Measurements from ENCODE around the gene TNNC1.

The TNNC1 gene

DNA sequence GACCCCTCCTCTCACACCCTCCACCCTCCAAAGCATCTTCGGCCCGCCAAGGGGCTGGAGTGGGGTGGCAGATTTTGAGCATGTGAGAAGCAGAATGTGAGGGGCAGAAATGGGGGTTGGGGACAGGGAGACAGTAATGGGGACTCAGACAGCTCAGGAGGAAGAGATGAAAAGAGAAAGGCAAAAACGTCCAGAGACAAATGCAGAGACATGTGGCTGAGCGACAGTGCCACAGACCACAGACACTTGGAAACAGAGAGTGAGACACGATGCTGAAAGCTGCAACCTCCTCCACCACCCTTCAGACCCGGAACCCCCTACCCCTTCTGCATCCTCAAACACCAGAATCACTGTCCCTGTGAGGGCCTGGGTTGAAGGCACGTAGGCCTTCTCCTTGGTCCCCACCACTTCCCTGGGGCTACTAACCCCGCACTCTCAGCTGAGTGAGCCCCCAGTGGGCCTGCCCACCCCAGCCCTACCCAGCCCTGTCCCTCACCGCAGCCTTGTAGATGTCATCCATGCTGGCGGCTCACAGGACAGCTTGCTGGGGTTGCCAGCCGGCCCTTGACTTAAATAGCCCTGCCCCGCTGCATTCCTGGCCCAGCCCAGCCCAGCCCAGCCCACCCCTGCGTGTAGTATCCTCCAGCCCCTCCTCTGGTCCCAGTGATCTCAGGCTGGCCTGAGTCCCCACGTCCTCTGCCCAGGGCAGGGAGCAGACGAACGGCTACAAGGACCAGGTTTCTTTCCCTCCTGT is at the start of gene TNNC1:
Gene TNNC1, minus strand, starts transcription at position 546 of the 754 bp plus-strand sequence. Its CDS starts 26 bp downstream, at position 520.
- no peak for DNase-seq (ENCODE audit: low spot score)

- DNase-seq (ENCODE audit: low spot score) = no peak
Observed at GRCh38 chr3:52502808-52503350, 49.0 kb upstream of the TNNC1 start.

DNA sequence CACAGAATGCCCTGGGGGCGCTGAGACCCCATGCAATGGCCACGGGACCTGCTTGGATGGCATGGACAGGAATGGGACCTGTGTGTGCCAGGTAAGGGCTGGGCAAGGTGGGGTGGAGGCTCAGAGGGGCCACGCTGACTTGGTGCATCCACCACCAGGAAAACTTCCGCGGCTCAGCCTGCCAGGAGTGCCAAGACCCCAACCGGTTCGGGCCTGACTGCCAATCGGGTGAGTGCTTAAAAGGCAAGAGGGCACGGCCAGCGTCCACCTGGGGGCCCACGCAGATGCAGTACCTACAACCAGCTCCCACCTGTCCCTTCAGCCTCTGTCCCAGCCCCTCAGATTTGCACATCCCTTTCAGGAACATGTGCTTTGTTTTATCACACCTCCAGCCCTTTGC is 48.2 kb upstream of the TNNC1 start:
- DNase-seq (ENCODE audit: low spot score) = no peak

DNA sequence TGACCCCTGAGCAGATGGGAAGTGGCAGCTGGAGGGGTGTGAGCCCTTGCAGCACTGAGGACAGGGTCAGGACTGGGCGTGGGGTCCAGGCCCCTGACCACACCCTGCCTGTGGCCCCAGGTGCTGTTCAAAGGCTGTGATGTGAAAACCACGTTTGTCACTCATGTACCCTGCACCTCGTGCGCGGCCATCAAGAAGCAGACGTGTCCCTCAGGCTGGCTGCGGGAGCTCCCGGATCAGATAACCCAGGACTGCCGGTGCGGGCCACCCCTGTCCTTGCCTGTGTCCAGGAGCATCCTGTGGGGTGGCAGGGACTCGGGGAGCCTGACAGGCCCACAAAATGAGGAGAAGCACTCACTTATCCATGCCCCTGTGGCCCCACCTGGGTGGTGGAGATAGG is 47.2 kb upstream of the TNNC1 start:
- no peak for DNase-seq (ENCODE audit: low spot score)

- DNase-seq (ENCODE audit: low spot score) = no peak
Observed at GRCh38 chr3:52498137-52499054, 44.6 kb upstream of the TNNC1 start.

DNA sequence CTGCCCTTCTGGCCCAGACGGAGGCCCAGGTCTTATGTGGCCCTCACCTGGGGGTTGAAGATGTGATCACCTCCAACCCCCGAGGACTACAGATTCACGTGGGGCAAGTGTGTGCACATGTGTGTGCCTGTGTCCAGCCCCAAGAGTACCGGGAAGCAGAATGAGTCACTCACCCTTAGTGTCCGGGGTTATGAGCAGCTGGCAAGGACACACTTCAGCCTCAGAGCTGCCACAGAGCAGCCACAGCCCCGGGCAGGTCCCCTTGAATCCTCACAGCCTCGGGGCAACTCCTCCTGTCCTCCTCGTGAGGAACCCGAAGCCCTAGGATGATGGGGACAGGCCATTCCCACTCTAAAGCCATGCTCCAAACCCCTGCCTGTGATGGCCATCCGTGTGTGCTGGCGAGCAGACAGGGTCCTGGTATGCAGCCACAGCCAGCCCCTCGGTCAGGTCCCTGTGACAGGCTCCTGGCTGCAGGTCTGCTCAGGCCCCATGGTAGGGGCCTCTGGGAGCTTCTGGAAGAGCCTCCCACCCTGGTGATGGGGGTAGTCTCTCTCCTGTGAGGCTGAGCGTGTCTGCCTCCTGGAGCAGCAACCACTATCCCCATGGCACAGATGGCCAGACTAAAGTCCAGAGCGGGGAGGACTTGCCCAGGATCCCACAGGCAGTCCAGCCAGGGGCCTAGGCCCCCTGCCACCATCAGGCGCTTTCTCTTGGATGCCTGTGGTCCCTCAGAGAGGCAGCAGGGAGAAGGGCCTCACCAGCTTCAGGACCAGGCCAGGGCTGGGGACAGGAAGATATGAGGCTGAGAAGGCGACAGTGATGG is 42.1 kb upstream of the TNNC1 start:
- no peak for DNase-seq (ENCODE audit: low spot score)

GRCh38 chr3:52494886-52495495 is 41.1 kb upstream of the TNNC1 start, which contains the start of gene STAB1:
Gene STAB1, plus strand, starts transcription at chr3:52495338. Its CDS starts 76 bp downstream, at chr3:52495414.
- no peak for DNase-seq (ENCODE audit: low spot score)

- no peak for DNase-seq (ENCODE audit: low spot score)
Observed at GRCh38 chr3:52494445-52494844, 40.6 kb upstream of the TNNC1 start.

DNA sequence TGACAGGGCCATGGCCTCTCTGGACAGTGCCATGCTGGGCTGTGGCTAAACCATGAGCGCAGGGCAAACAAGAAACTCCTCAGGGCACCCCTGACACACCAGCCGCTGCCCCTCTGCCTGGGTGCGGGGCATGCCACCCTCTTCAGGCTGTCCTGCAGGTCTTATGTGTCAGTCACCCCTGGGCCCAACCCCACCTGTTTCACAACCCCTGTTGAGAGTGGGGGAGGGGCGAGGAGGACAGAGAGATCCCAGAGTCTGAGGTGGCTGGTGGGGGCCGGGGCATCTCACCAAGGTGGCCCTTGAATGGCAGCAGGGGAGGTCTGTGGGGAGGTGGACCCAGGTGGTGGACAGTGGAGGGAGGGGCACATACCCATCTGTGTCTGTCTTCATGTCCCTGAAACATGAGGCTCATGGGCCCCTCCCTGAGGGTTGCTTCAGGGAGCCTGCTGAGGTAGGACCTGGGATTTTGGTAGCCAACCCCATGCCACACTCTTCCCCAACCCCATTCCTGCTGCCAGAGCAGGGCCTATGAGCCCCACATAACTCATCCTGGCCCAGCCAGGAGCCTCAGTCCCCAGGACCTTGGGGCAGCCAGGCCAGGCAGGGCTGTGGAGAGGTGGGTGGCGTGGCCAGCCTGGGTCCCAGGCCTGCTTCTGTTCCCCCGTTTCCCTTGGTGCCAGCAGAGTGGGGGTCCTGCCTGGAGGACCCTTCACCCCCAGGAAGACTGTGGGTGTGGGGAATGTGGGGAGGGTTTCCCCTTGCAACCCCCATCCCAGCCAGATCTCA is 39.6 kb upstream of the TNNC1 start:
- DNase-seq (ENCODE audit: low spot score) = no peak

DNA sequence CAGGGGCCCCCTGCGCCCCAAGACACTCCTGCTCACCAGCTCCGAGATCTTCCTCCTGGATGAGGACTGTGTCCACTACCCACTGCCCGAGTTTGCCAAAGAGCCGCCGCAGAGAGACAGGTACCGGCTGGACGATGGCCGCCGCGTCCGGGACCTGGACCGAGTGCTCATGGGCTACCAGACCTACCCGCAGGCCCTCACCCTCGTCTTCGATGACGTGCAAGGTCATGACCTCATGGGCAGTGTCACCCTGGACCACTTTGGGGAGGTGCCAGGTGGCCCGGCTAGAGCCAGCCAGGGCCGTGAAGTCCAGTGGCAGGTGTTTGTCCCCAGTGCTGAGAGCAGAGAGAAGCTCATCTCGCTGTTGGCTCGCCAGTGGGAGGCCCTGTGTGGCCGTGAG is 38.2 kb upstream of the TNNC1 start:
- DNase-seq (ENCODE audit: low spot score) = no peak

DNA sequence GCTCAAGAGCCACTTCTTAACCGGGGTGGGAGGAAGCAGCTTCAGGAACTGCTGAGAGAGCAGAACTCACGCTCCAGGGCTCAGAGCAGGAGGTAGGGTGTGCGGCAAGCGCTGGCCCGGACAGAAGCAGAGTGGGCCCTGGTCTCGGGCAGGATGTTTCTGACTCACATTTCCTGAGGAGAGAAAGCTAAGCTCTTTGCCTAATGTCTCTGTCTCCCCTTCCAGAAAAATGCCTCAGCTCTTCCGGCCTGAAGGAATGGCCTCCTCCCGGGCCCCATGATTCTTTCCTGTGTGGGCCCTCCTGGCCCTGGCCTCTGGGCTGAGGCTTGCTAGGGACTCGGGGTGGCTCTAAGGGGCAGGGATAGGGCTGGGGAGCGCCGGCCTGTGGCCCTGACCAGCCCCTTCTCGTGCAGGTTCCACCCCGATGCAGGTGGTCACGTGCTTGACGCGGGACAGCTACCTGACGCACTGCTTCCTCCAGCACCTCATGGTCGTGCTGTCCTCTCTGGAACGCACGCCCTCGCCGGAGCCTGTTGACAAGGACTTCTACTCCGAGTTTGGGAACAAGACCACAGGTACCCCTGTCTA is 37.2 kb upstream of the TNNC1 start:
- no peak for DNase-seq (ENCODE audit: low spot score)

DNA sequence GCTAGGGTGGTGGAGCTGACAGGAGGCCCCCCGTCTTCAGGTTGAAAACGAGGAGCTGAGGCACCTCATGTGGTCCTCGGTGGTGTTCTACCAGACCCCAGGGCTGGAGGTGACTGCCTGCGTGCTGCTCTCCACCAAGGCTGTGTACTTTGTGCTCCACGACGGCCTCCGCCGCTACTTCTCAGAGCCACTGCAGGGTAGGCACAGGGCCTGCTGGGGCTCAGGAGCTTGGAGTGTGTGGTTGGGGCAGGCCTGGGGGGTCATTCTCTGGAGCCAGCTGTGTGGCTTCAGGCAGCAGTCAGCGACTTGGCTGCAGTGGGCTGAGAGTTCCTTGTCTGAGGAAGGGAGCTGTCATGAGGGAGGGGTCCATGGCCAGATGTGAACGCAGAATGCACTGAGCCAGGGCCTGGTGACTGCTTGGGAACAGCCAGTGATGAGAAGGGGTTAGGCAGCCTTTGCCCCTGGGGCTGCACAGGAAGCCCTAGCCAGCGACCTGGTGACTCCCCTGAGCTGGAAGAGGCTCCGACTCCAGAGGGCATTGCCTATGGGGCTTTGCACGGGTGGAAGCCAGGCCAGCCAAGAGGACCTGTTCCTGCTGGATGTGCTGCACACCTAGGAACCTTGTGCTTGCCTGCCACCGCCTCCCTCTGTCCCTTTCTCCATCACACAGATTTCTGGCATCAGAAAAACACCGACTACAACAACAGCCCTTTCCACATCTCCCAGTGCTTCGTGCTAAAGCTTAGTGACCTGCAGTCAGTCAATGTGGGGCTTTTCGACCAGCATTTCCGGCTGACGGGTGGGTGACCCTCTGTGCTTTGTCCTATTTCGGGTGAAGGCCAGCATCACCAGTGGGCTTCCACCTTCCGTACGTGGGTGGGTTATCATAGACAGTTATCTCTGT is 36.4 kb upstream of the TNNC1 start:
- DNase-seq (ENCODE audit: low spot score) = no peak

- no peak for DNase-seq (ENCODE audit: low spot score)
Observed at GRCh38 chr3:52489453-52489852, 35.6 kb upstream of the TNNC1 start.

DNA sequence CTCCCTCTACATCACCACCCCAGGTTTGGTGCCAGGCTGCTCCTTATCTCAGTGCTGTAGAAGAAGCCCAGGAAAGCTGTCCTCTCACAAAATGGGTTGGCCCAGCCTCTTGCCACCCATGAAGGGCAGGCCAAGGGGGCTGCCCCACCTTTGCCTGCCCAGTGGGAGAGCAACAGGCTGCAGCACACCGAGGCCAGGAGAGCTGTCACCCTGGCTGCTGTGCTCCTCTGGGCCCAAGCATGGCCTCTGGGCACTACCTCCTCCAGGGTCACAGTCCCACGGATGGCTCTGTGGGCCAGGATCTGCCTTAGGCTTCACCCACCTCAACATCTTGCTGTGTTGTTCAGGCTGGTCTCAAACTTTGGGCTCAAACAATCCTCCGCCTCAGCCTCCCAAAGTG is 34.9 kb upstream of the TNNC1 start:
- DNase-seq (ENCODE audit: low spot score) = no peak

- no peak for DNase-seq (ENCODE audit: low spot score)
Observed at GRCh38 chr3:52487788-52488691, 34.2 kb upstream of the TNNC1 start.

DNA sequence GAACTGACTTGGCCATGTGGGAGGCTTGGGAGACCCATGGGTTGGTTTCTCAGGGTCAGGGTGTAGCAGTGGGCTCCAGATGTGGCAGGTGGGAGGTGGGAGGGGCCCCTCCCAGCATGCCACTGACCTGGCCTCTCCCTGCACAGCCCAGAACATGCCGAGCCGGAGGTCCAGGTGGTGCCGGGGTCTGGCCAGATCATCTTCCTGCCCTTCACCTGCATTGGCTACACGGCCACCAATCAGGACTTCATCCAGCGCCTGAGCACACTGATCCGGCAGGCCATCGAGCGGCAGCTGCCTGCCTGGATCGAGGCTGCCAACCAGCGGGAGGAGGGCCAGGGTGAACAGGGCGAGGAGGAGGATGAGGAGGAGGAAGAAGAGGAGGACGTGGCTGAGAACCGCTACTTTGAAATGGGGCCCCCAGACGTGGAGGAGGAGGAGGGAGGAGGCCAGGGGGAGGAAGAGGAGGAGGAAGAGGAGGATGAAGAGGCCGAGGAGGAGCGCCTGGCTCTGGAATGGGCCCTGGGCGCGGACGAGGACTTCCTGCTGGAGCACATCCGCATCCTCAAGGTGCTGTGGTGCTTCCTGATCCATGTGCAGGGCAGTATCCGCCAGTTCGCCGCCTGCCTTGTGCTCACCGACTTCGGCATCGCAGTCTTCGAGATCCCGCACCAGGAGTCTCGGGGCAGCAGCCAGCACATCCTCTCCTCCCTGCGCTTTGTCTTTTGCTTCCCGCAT is 33.4 kb upstream of the TNNC1 start:
- DNase-seq (ENCODE audit: low spot score) = no peak

DNA sequence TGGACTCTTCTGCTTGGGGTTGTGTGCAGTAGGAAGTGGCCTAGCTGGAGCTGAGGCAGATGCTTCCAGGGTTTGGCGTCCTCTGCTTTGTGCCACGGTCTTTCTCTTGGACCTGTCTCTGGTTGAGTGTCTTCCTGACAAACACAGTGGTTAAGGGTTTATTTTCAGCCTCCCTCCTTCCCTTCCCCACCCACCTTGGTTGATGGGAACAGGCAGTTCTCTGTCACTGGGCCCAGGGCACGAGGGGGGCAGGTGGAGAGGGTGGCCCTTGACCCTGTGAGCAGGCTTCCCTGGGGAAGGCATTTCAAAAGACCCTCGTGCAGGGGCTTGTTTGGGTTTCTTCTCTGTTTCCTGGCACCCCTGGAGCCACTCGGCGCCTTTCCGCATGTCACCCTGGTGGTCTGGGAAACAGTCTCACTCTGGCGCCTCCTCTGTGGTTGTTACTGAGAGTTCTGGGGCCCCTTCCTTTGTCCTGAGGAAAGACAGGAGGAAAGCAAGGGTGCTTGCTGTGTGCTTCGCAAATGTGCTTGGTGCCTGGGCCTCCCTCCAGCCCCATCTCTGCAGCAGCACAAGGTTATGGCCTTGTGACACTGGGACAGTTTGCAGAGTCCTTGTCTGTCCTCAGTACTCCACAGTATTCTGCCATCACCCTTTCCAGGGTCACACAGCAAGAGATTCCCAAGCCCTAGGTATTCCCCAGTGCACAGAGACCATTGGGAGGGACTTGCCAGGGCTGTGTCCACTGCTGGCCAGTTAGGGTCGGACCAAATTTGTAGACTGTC is 31.0 kb upstream of the TNNC1 start:
- DNase-seq (ENCODE audit: low spot score) = no peak
